ENCODE results near the gene ENTHD1. TPM values are rescaled to one million over a fixed set of nuclear protein-coding genes. Genes with fewer than 3 reads are reported as not detected.

ENTHD1 gene
- polyA plus RNA-seq, 4 donors: 0.01 to 0.06 TPM; not detected in 2

DNA sequence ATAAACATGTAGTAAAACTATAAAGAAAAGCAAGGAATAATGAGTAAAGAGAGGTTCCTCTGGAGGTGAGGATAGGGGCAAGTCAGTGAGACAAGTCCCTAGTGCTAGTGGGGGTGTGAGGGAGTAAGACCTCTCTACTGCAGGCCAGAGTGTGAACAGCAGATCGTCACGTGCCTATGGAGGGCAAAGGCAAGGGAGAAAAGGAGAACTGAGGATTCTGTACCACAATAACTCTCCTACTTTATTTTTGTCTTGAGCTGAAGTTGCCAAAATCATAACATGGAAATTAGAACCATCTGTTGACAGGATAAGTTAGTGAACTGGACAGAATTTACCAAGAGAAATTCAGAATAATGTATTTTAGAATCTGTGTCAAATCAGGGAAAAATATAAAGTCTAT, 77.6 kb downstream of the ENTHD1 start:
- Histone ChIP-seq H3K9me3 (ENCODE audit: control insufficient read depth in 2 of 2, insufficient read depth in 1 of 2, low read depth in 1 of 2, low read length in 1 of 2) (no peaks in the 10 kb centered on the region), H3K4me3 (ENCODE audit: low read depth in 1 of 3, low read length in 3 of 3) (no peak overlapping the region), H3K27ac (ENCODE audit: low read depth in 1 of 3, low read length in 2 of 3) (no peak overlapping the region), H3K36me3 (ENCODE audit: control insufficient read depth in 3 of 3, insufficient read depth in 2 of 3, low read depth in 1 of 3, low read length in 3 of 3) (no peaks in the 10 kb centered on the region), H3K27me3 (ENCODE audit: control insufficient read depth in 3 of 3, insufficient read depth in 3 of 3, low read length in 3 of 3) (peaks cover 0 to 5% (median 3%) of the 10 kb centered on the region in 3 donors), H3K4me1 (ENCODE audit: control insufficient read depth in 3 of 3, insufficient read depth in 2 of 3, low read depth in 1 of 3, low read length in 2 of 3) (no peaks in the 10 kb centered on the region)
- FAIRE-seq (no peak), DNase-seq (no peak)
- WGBS, 3 donors: 31 to 49% (median 48%) methylated on average over 2 of the region's 2 CpGs

DNA sequence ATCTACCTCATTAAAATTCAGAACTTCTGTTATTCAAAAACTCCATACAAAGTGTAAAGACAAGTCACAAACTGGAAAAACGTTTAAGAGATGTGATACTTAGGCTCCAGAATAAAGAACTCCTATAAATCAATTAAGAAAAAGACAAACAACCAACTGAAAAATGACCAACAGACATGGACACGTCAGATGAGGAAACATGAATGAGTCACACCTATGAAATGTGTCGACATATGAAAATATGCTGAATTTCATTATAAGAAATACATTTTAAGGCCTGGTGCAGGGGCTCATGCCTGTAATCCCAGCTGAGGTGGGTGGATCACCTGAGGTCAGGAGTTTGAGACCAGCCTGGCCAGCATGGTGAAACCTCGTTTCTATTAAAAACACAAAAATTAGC, 78.7 kb downstream of the ENTHD1 start:
- Histone ChIP-seq H3K4me1 (ENCODE audit: control insufficient read depth in 3 of 3, insufficient read depth in 2 of 3, low read depth in 1 of 3, low read length in 2 of 3) (no peaks in the 10 kb centered on the region), H3K36me3 (ENCODE audit: control insufficient read depth in 3 of 3, insufficient read depth in 2 of 3, low read depth in 1 of 3, low read length in 3 of 3) (no peaks in the 10 kb centered on the region), H3K27ac (ENCODE audit: low read depth in 1 of 3, low read length in 2 of 3) (no peak overlapping the region), H3K4me3 (ENCODE audit: low read depth in 1 of 3, low read length in 3 of 3) (no peak overlapping the region), H3K9me3 (ENCODE audit: control insufficient read depth in 2 of 2, insufficient read depth in 1 of 2, low read depth in 1 of 2, low read length in 1 of 2) (no peaks in the 10 kb centered on the region), H3K27me3 (ENCODE audit: control insufficient read depth in 3 of 3, insufficient read depth in 3 of 3, low read length in 3 of 3) (peaks cover 0 to 5% (median 3%) of the 10 kb centered on the region in 3 donors)
- FAIRE-seq (no peak), DNase-seq (no peak)
- WGBS, 3 donors: 51 to 68% (median 60%) methylated on average over 4 of the region's 4 CpGs

GRCh38 chr22:39809772-39810557, 83.6 kb downstream of the ENTHD1 start:
- Histone ChIP-seq H3K9me3 (ENCODE audit: control insufficient read depth in 2 of 2, insufficient read depth in 1 of 2, low read depth in 1 of 2, low read length in 1 of 2) (no peaks in the 10 kb centered on the region), H3K4me1 (ENCODE audit: control insufficient read depth in 3 of 3, insufficient read depth in 2 of 3, low read depth in 1 of 3, low read length in 2 of 3) (no peaks in the 10 kb centered on the region), H3K27me3 (ENCODE audit: control insufficient read depth in 3 of 3, insufficient read depth in 3 of 3, low read length in 3 of 3) (peaks cover 0 to 12% (median 0%) of the 10 kb centered on the region in 3 donors), H3K27ac (ENCODE audit: low read depth in 1 of 3, low read length in 2 of 3) (no peak overlapping the region), H3K4me3 (ENCODE audit: low read depth in 1 of 3, low read length in 3 of 3) (no peak overlapping the region), H3K36me3 (ENCODE audit: control insufficient read depth in 3 of 3, insufficient read depth in 2 of 3, low read depth in 1 of 3, low read length in 3 of 3) (no peaks in the 10 kb centered on the region)
- 56 to 66% (median 63%) methylated on average over 4 of the region's 4 CpGs for WGBS, 3 donors
- DNase-seq (no peak), FAIRE-seq (no peak)

DNA sequence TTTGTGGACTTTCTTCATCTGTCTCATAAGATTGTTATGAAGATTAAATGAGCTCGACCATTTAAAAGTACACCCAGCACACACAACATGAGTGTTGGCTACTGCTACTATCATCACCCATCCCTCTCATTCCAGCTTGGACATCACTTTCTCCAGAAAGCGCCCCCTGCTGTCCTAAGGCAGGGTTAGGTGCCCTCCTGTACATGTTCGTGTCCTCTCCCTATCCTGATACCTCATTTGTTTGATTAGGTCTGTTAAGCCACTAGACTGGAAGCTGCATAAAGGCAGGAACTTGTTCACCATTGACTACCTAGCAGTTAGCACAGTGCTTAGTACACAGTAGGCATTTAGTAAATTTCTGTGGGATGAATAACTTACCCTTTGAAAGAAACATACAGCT, 85.5 kb downstream of the ENTHD1 start:
- H3K27ac ChIP-seq (ENCODE audit: low read depth in 1 of 3, low read length in 2 of 3): no peak overlapping the region
- 36 to 54% (median 45%) methylated on average over 3 of the region's 3 CpGs for whole genome bisulfite sequencing, 3 donors
- DNase-seq: peak; percentile 21 to 46
- no peak overlapping the region for H3K4me3 ChIP-seq (ENCODE audit: low read depth in 1 of 3, low read length in 3 of 3)
- FAIRE-seq: no peak
- H3K36me3 ChIP-seq (ENCODE audit: control insufficient read depth in 3 of 3, insufficient read depth in 2 of 3, low read depth in 1 of 3, low read length in 3 of 3): no peaks in the 10 kb centered on the region
- H3K4me1 ChIP-seq (ENCODE audit: control insufficient read depth in 3 of 3, insufficient read depth in 2 of 3, low read depth in 1 of 3, low read length in 2 of 3): no peaks in the 10 kb centered on the region
- H3K27me3 ChIP-seq (ENCODE audit: control insufficient read depth in 3 of 3, insufficient read depth in 3 of 3, low read length in 3 of 3): peaks cover 0 to 13% (median 0%) of the 10 kb centered on the region in 3 donors
- H3K9me3 ChIP-seq (ENCODE audit: control insufficient read depth in 2 of 2, insufficient read depth in 1 of 2, low read depth in 1 of 2, low read length in 1 of 2): no peaks in the 10 kb centered on the region

GRCh38 chr22:39806109-39806508, 87.5 kb downstream of the ENTHD1 start:
- DNase-seq (no peak), FAIRE-seq (no peak)
- 52 to 91% (median 64%) methylated on average over 2 of the region's 2 CpGs for whole genome bisulfite sequencing, 3 donors
- no peak overlapping the region for H3K27ac ChIP-seq (ENCODE audit: low read depth in 1 of 3, low read length in 2 of 3)
- peaks cover 0 to 15% (median 0%) of the 10 kb centered on the region in 3 donors for H3K27me3 ChIP-seq (ENCODE audit: control insufficient read depth in 3 of 3, insufficient read depth in 3 of 3, low read length in 3 of 3)
- no peak overlapping the region for H3K4me3 ChIP-seq (ENCODE audit: low read depth in 1 of 3, low read length in 3 of 3)
- H3K36me3 ChIP-seq (ENCODE audit: control insufficient read depth in 3 of 3, insufficient read depth in 2 of 3, low read depth in 1 of 3, low read length in 3 of 3): no peaks in the 10 kb centered on the region
- H3K9me3 ChIP-seq (ENCODE audit: control insufficient read depth in 2 of 2, insufficient read depth in 1 of 2, low read depth in 1 of 2, low read length in 1 of 2): no peaks in the 10 kb centered on the region
- no peaks in the 10 kb centered on the region for H3K4me1 ChIP-seq (ENCODE audit: control insufficient read depth in 3 of 3, insufficient read depth in 2 of 3, low read depth in 1 of 3, low read length in 2 of 3)

DNA sequence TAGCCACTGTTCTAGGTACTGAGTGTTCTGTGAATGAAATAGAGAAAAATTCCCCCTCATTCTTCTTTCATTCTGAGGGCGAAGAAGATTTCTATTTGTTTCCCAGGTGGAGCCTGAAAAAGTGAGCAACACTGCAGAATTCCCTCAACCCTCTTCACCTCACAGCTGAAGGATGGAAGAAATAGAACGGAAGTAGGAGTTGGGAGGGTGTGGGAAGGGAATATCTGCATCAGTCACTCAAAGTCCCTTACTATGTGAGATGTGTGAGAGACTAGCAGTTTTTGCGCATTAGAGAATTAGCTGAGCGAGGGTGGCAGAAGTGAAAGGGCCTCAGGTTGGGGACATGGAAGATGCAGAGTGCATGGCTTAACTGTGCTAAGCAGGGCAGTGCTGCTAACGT, 88.4 kb downstream of the ENTHD1 start:
- H3K27ac ChIP-seq (ENCODE audit: low read depth in 1 of 3, low read length in 2 of 3): no peak overlapping the region
- 90 to 97% (median 90%) methylated on average over 5 of the region's 5 CpGs for WGBS, 3 donors

GRCh38 chr22:39802682-39803081, 90.9 kb downstream of the ENTHD1 start:
- peaks cover 0 to 17% of the 10 kb centered on the region in 2 donors for H3K9me3 ChIP-seq (ENCODE audit: control insufficient read depth in 2 of 2, insufficient read depth in 1 of 2, low read depth in 1 of 2, low read length in 1 of 2)
- H3K36me3 ChIP-seq (ENCODE audit: control insufficient read depth in 3 of 3, insufficient read depth in 2 of 3, low read depth in 1 of 3, low read length in 3 of 3): no peaks in the 10 kb centered on the region
- no peak for FAIRE-seq
- H3K27me3 ChIP-seq (ENCODE audit: control insufficient read depth in 3 of 3, insufficient read depth in 3 of 3, low read length in 3 of 3): peaks cover 0 to 15% (median 0%) of the 10 kb centered on the region in 3 donors
- no peak overlapping the region for H3K27ac ChIP-seq (ENCODE audit: low read depth in 1 of 3, low read length in 2 of 3)
- peaks cover 0 to 2% (median 0%) of the 10 kb centered on the region in 3 donors for H3K4me1 ChIP-seq (ENCODE audit: control insufficient read depth in 3 of 3, insufficient read depth in 2 of 3, low read depth in 1 of 3, low read length in 2 of 3)
- 19 to 60% (median 48%) methylated on average over 4 of the region's 4 CpGs for WGBS, 3 donors
- no peak overlapping the region for H3K4me3 ChIP-seq (ENCODE audit: low read depth in 1 of 3, low read length in 3 of 3)
- peak; percentile 64 to 70 for DNase-seq

More for the DNA sequence above, 88.4 kb downstream of the ENTHD1 start:
- no peak overlapping the region for H3K4me3 ChIP-seq (ENCODE audit: low read depth in 1 of 3, low read length in 3 of 3)
- DNase-seq: no peak
- no peaks in the 10 kb centered on the region for H3K36me3 ChIP-seq (ENCODE audit: control insufficient read depth in 3 of 3, insufficient read depth in 2 of 3, low read depth in 1 of 3, low read length in 3 of 3)
- H3K4me1 ChIP-seq (ENCODE audit: control insufficient read depth in 3 of 3, insufficient read depth in 2 of 3, low read depth in 1 of 3, low read length in 2 of 3): peaks cover 0 to 2% (median 0%) of the 10 kb centered on the region in 3 donors
- H3K27me3 ChIP-seq (ENCODE audit: control insufficient read depth in 3 of 3, insufficient read depth in 3 of 3, low read length in 3 of 3): peaks cover 0 to 15% (median 0%) of the 10 kb centered on the region in 3 donors
- FAIRE-seq: no peak
- H3K9me3 ChIP-seq (ENCODE audit: control insufficient read depth in 2 of 2, insufficient read depth in 1 of 2, low read depth in 1 of 2, low read length in 1 of 2): no peaks in the 10 kb centered on the region

DNA sequence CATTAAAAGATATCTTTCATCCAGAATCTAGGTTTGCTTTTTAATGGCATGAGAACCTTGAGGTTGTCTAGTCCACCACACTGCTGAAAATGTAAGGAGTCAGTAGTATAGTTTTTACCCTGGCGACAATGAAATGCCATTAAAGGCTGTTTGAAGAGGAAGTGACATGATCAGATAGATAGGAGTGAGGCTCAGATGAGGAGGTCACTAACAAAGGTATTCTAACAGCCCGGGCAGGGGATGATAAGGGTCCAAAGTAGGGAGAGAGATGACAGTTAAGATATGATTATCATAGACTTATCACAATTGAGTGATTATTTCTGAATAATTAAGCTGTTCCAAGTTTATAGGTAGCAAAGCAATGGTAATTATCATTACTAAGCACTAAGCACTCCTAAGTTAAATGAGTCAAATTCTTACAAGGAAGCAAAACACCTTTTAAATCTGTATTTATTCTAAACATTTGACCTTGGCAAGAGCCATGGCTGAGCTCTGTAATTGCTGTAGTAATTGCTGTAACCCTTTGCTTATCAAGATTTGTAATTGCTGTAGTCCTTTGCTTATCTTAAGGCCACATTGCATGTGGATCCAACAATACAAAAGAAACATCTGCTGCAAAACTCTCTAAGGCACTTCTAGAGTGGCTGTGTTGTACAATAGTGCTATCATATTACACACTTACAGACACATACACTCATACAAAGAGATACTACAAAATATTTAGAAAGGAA, 92.6 kb downstream of the ENTHD1 start:
- DNase-seq (peak; percentile 51 to 63), FAIRE-seq (no peak)
- H3K4me1 ChIP-seq (ENCODE audit: control insufficient read depth in 3 of 3, insufficient read depth in 2 of 3, low read depth in 1 of 3, low read length in 2 of 3): peaks cover 0 to 2% (median 0%) of the 10 kb centered on the region in 3 donors
- peaks cover 0 to 21% of the 10 kb centered on the region in 2 donors for H3K9me3 ChIP-seq (ENCODE audit: control insufficient read depth in 2 of 2, insufficient read depth in 1 of 2, low read depth in 1 of 2, low read length in 1 of 2)
- WGBS, 3 donors: 15 to 37% (median 36%) methylated on average over 2 of the region's 2 CpGs
- H3K4me3 ChIP-seq (ENCODE audit: low read depth in 1 of 3, low read length in 3 of 3): no peak overlapping the region
- H3K36me3 ChIP-seq (ENCODE audit: control insufficient read depth in 3 of 3, insufficient read depth in 2 of 3, low read depth in 1 of 3, low read length in 3 of 3): no peaks in the 10 kb centered on the region
- H3K27me3 ChIP-seq (ENCODE audit: control insufficient read depth in 3 of 3, insufficient read depth in 3 of 3, low read length in 3 of 3): peaks cover 0 to 9% (median 0%) of the 10 kb centered on the region in 3 donors
- H3K27ac ChIP-seq (ENCODE audit: low read depth in 1 of 3, low read length in 2 of 3): no peak overlapping the region
